Measurements from ENCODE around the gene TECPR1.

DNA sequence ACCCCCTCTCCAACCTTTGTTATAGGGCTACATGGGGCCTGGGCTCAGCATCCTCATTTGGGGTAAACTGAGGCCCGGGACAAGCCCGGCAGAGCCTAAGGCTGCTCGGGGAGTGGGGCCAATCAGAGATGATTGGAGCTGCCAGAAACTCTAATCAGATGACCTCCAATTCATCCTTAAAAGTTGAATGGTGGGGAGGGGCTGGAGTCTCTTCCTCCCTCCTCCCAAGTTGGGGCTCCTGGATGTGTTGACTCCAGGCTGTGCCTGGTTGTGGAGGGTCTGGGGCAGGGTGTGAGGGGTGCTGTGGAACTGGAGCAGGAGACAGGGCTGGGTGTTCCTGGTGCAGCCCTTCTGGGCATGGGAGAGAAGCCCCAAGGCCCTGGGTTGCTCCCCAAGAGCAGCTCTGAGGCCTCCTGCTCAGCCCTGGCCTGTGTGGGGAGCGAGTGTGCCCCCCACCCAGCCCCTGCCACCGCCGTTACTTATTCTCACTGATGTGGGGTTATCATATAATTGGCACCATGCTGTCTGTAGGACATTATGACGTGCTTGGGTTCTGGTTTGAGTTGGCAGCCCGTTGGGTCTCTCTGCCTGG, 38.6 kb downstream of the TECPR1 start:
- TF ChIP-seq, protein P1, sequence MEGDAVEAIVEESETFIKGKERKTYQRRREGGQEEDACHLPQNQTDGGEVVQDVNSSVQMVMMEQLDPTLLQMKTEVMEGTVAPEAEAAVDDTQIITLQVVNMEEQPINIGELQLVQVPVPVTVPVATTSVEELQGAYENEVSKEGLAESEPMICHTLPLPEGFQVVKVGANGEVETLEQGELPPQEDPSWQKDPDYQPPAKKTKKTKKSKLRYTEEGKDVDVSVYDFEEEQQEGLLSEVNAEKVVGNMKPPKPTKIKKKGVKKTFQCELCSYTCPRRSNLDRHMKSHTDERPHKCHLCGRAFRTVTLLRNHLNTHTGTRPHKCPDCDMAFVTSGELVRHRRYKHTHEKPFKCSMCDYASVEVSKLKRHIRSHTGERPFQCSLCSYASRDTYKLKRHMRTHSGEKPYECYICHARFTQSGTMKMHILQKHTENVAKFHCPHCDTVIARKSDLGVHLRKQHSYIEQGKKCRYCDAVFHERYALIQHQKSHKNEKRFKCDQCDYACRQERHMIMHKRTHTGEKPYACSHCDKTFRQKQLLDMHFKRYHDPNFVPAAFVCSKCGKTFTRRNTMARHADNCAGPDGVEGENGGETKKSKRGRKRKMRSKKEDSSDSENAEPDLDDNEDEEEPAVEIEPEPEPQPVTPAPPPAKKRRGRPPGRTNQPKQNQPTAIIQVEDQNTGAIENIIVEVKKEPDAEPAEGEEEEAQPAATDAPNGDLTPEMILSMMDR (IDR thresholded peaks at IDR 0.05), result no peak
- TF ChIP-seq EZH2 (IDR thresholded peaks at IDR 0.05; ENCODE audit: borderline replicate concordance, insufficient read depth, low read depth, low read length, poor library complexity, severe bottlenecking), result no peak

All from B cell (primary cell).